ENCODE results near the gene DTNBP1. TPM values are rescaled to one million over a fixed set of nuclear protein-coding genes. Genes with fewer than 3 reads are reported as not detected.

DTNBP1 gene
- total and polyA plus RNA-seq, 5 donors from 2014 or later: 22.4 to 43.1 (median 33.7) TPM

DNA sequence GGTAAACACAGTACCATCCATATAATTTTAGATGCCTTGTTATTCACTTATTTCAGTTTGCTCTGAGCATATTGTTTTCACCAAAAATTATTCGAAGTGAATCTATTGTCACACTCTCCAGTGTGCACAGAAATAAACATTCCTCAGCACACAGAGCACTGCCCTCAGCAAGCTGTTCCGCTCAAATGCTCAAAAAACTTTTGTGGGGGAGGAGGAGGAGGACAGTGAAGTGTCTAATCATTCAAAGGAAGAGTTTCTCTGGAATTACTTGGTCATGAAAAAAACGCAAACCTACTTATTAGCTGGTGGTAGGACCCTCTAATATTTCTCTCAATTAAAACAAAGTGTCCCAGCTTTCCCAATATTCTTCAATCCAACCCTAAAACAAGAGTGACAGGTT lies 88.3 kb downstream of the DTNBP1 start:
- peaks cover 38% of the 10 kb centered on the region for H3K36me3 Mint-ChIP-seq
- H3K27ac ChIP-seq (ENCODE audit: insufficient read depth, low read length, poor library complexity, severe bottlenecking): no peak overlapping the region
- peak overlapping the region in 1 of 3 donors; percentile 4 for H3K27ac Mint-ChIP-seq
- H3K4me1 ChIP-seq (ENCODE audit: control insufficient read depth, insufficient read depth, low read length, poor library complexity, severe bottlenecking): no peaks in the 10 kb centered on the region
- no peaks in the 10 kb centered on the region for H3K27me3 Mint-ChIP-seq
- H3K27me3 ChIP-seq (ENCODE audit: control insufficient read depth, insufficient read depth, low read length): no peaks in the 10 kb centered on the region
- H3K9me3 Mint-ChIP-seq: peaks cover 0 to 2% (median 0%) of the 10 kb centered on the region in 7 donors
- H3K4me3 ChIP-seq (ENCODE audit: low read depth, low read length): no peak overlapping the region
- H3K36me3 ChIP-seq (ENCODE audit: control insufficient read depth, insufficient read depth, low read length): no peaks in the 10 kb centered on the region
- ATAC-seq (ENCODE audit: low read depth in 2 of 2): no peak
- peaks cover 7 to 25% (median 12%) of the 10 kb centered on the region in 4 donors for H3K4me1 Mint-ChIP-seq
- H3K9me3 ChIP-seq (ENCODE audit: control insufficient read depth in 2 of 2, low read length in 2 of 2): no peaks in the 10 kb centered on the region
- H3K4me3 Mint-ChIP-seq: no peak overlapping the region
- DNase-seq: no peak

DNA sequence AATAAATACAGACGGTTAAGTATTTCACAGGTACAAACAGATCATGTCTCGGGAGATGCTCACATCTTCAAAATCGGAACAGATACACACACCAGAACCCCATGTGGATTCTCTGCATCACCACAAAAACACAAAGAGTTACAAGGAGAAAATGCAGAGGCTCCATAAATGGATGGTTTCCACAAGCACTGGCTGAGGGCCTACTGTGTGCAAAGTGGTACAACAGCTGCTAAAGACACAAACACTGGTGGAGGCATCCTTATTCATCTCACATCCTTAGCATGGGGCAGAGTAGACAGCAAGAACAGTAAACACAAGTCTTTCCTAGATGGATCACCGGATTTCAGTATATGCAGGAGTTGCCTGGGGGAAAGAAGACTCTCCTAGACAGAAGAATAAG lies 88.8 kb downstream of the DTNBP1 start:
- Histone ChIP-seq H3K4me3 (ENCODE audit: low read depth, low read length) (no peak overlapping the region), H3K27me3 (ENCODE audit: control insufficient read depth, insufficient read depth, low read length) (no peaks in the 10 kb centered on the region), H3K27ac (ENCODE audit: insufficient read depth, low read length, poor library complexity, severe bottlenecking) (no peak overlapping the region), H3K4me1 (ENCODE audit: control insufficient read depth, insufficient read depth, low read length, poor library complexity, severe bottlenecking) (no peaks in the 10 kb centered on the region), H3K9me3 (ENCODE audit: control insufficient read depth in 2 of 2, low read length in 2 of 2) (no peaks in the 10 kb centered on the region), H3K36me3 (ENCODE audit: control insufficient read depth, insufficient read depth, low read length) (no peaks in the 10 kb centered on the region)
- Mint-ChIP-seq H3K36me3 (peaks cover 35% of the 10 kb centered on the region), H3K27me3 (no peaks in the 10 kb centered on the region), H3K4me3 (no peak overlapping the region), H3K27ac (no peak overlapping the region), H3K4me1 (peaks cover 7 to 25% (median 11%) of the 10 kb centered on the region in 4 donors), H3K9me3 (peaks cover 0 to 1% (median 0%) of the 10 kb centered on the region in 7 donors)
- ATAC-seq (ENCODE audit: low read depth in 2 of 2) (no peak), DNase-seq (no peak)

DNA sequence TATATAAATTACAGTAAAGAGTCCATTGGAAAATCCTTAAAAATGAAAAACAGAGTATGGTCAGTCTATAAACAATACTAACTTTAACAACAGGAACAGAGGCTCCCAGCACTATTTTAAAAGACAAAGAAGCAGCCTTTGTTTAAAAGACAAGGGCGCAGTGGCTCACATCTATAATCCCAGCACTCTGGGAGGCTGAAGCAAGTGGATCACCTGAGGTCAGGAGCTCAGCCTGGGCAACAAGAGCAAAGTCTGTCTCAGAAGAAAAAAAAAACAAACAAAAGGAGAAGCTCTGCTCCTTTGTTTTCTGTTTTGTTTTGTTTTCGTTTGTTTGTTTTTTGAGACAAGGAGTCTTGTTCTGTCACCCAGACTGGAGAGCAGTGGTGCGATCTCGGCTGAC lies 89.4 kb downstream of the DTNBP1 start:
- ATAC-seq (ENCODE audit: low read depth in 2 of 2): no peak

DNA sequence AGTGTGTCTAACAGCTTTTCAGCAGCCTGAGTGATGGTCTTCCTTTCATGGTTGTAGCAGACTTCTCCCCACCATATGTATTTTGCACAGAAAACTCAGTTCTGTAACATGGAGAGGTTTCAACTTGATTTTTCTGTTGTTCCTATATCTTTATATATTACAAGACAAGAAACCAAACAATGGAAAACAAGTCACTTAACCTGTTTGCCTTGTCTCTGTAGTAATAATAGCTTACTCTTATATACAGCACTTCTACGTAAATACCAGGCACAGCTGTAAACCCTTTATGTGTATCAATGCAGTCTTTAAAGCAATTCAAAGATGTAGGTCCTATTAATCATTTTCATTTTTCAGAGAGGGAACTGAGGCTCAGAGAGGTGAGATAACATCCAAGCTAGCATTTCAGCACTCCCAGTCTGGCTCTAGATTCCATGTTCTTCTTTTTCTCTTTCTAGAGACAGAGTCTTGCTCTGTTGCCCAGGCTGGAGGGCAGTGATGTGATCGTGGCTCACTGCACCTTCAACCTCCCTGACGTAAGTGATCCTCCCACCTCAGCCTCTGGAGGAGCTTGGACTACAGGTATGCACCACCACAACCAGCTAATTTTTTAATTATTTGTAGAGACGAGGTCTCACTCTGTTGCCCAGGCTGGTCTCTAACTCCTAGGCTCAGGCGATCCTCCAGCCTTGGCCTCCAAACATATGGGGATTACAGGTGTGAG lies 90.4 kb downstream of the DTNBP1 start:
- DNase-seq: no peak
- H3K9me3 Mint-ChIP-seq: no peaks in the 10 kb centered on the region
- Histone ChIP-seq H3K27me3 (ENCODE audit: control insufficient read depth, insufficient read depth, low read length) (no peaks in the 10 kb centered on the region), H3K27ac (ENCODE audit: insufficient read depth, low read length, poor library complexity, severe bottlenecking) (no peak overlapping the region), H3K4me3 (ENCODE audit: low read depth, low read length) (no peak overlapping the region), H3K36me3 (ENCODE audit: control insufficient read depth, insufficient read depth, low read length) (no peaks in the 10 kb centered on the region), H3K4me1 (ENCODE audit: control insufficient read depth, insufficient read depth, low read length, poor library complexity, severe bottlenecking) (no peaks in the 10 kb centered on the region), H3K9me3 (ENCODE audit: control insufficient read depth in 2 of 2, low read length in 2 of 2) (no peaks in the 10 kb centered on the region)
- no peak overlapping the region for H3K27ac Mint-ChIP-seq
- peaks cover 7 to 20% (median 13%) of the 10 kb centered on the region in 4 donors for H3K4me1 Mint-ChIP-seq
- H3K36me3 Mint-ChIP-seq: peaks cover 36% of the 10 kb centered on the region
- no peak overlapping the region for H3K4me3 Mint-ChIP-seq
- no peak for ATAC-seq (ENCODE audit: low read depth in 2 of 2)
- no peaks in the 10 kb centered on the region for H3K27me3 Mint-ChIP-seq

More for the DNA sequence above, 89.4 kb downstream of the DTNBP1 start:
- no peak overlapping the region for H3K27ac ChIP-seq (ENCODE audit: insufficient read depth, low read length, poor library complexity, severe bottlenecking)
- no peaks in the 10 kb centered on the region for H3K9me3 ChIP-seq (ENCODE audit: control insufficient read depth in 2 of 2, low read length in 2 of 2)
- DNase-seq: no peak
- H3K36me3 ChIP-seq (ENCODE audit: control insufficient read depth, insufficient read depth, low read length): no peaks in the 10 kb centered on the region
- peaks cover 0 to 1% (median 0%) of the 10 kb centered on the region in 7 donors for H3K9me3 Mint-ChIP-seq
- H3K4me1 ChIP-seq (ENCODE audit: control insufficient read depth, insufficient read depth, low read length, poor library complexity, severe bottlenecking): no peaks in the 10 kb centered on the region
- no peaks in the 10 kb centered on the region for H3K27me3 ChIP-seq (ENCODE audit: control insufficient read depth, insufficient read depth, low read length)
- peaks cover 39% of the 10 kb centered on the region for H3K36me3 Mint-ChIP-seq
- H3K4me3 ChIP-seq (ENCODE audit: low read depth, low read length): no peak overlapping the region
- H3K4me3 Mint-ChIP-seq: no peak overlapping the region
- no peaks in the 10 kb centered on the region for H3K27me3 Mint-ChIP-seq
- no peak overlapping the region for H3K27ac Mint-ChIP-seq
- H3K4me1 Mint-ChIP-seq: peaks cover 7 to 25% (median 10%) of the 10 kb centered on the region in 4 donors

DNA sequence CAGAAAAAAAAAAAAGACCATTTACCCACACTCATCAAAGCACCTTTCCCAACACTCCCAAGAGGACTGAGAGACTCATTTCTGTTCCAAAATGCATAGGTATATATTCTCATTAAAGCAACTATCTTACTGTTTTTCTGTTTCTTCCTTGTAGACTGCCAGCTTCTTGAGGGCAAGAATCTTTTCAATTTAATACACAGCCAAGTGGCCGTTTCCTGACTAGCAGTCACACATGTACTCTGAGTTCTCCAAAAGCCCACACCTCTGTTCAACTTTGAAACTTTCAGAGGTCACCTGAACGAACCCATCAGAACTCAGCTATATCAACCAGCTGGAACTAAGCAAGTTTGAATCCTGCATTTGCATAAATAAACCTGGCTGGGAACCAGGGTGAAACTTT lies 92.7 kb downstream of the DTNBP1 start:
- H3K27me3 Mint-ChIP-seq: no peaks in the 10 kb centered on the region
- no peaks in the 10 kb centered on the region for H3K9me3 Mint-ChIP-seq
- Histone ChIP-seq H3K4me1 (ENCODE audit: control insufficient read depth, insufficient read depth, low read length, poor library complexity, severe bottlenecking) (no peaks in the 10 kb centered on the region), H3K27me3 (ENCODE audit: control insufficient read depth, insufficient read depth, low read length) (no peaks in the 10 kb centered on the region), H3K9me3 (ENCODE audit: control insufficient read depth in 2 of 2, low read length in 2 of 2) (no peaks in the 10 kb centered on the region), H3K4me3 (ENCODE audit: low read depth, low read length) (no peak overlapping the region), H3K27ac (ENCODE audit: insufficient read depth, low read length, poor library complexity, severe bottlenecking) (no peak overlapping the region), H3K36me3 (ENCODE audit: control insufficient read depth, insufficient read depth, low read length) (no peaks in the 10 kb centered on the region)
- H3K4me3 Mint-ChIP-seq: no peak overlapping the region
- H3K27ac Mint-ChIP-seq: no peak overlapping the region
- DNase-seq: no peak
- peaks cover 22% of the 10 kb centered on the region for H3K36me3 Mint-ChIP-seq
- H3K4me1 Mint-ChIP-seq: peaks cover 0 to 19% (median 10%) of the 10 kb centered on the region in 4 donors
- no peak for ATAC-seq (ENCODE audit: low read depth in 2 of 2)

DNA sequence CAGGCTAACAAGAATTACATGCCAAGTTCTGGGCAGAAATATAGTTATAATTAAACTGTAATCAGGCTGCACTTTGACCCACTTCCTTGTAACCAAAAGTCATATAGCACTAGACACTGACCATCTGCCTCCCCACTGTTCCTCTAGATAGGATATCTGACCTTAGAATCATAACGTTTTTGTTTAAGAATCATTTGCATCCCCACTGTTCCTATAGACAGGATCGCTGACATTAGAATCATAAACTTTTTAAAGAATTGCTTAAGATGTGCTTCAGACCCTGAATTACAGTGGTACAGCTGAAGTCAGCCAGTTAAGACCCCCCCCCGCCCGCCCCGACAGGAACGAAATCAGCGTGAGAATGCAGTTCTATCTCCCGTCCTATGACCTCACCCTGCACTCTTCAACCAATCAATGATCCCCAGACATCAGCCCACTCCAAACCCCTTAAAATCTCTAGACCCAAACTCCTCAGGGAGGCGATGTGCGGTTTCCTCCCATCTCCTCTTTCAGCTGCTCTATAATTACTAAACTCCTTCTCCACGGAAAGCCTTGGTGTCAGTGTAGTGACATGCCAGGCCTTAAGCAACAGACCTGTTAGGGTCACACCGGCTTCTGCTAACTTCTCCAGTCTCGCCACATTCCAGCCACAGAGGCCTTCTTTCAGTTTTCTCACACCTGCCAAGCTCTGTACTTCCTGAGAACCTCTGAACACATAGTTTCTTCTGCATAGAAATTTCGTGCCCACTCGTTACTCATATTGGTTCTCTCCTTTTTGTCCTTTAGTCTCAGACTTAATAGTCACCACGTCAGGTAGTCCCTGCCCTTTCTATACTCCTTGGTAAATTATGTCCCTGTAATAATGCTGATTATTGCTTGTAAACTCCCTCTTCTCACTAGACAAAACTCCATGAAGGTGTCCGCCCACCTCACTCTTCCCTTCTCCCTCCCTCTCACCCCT lies 93.5 kb downstream of the DTNBP1 start:
- DNase-seq: no peak
- H3K27me3 Mint-ChIP-seq: no peaks in the 10 kb centered on the region

DNA sequence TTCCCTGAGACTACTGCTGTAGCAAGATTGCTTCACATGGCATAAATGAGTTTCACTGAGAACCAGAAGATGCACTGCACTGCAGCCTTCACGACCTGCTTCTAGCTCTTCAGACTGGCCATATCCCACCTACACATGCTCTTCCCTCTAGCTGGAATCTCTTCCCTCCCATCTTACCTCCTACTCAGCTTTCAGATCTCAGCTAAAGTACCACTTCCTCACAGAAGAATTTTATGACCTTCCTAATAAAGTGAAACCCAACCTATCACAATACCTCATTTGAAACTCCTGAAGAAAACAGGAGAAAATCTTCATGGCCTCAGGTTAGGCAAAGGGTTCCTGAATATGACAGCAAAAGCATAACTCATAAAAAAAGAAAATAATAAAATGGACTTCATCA lies 99.9 kb downstream of the DTNBP1 start:
- Mint-ChIP-seq H3K4me1 (peaks cover 0 to 10% (median 7%) of the 10 kb centered on the region in 4 donors), H3K27me3 (no peaks in the 10 kb centered on the region), H3K9me3 (no peaks in the 10 kb centered on the region), H3K4me3 (no peak overlapping the region), H3K27ac (peak overlapping the region in 1 of 3 donors; percentile 57), H3K36me3 (no peaks in the 10 kb centered on the region)
- no peaks in the 10 kb centered on the region for H3K36me3 ChIP-seq (ENCODE audit: control insufficient read depth, insufficient read depth, low read length)
- H3K27ac ChIP-seq (ENCODE audit: insufficient read depth, low read length, poor library complexity, severe bottlenecking): no peak overlapping the region
- no peaks in the 10 kb centered on the region for H3K9me3 ChIP-seq (ENCODE audit: control insufficient read depth in 2 of 2, low read length in 2 of 2)
- H3K27me3 ChIP-seq (ENCODE audit: control insufficient read depth, insufficient read depth, low read length): no peaks in the 10 kb centered on the region
- no peaks in the 10 kb centered on the region for H3K4me1 ChIP-seq (ENCODE audit: control insufficient read depth, insufficient read depth, low read length, poor library complexity, severe bottlenecking)
- H3K4me3 ChIP-seq (ENCODE audit: low read depth, low read length): no peak overlapping the region
- ATAC-seq (ENCODE audit: low read depth in 2 of 2) (no peak), DNase-seq (no peak)

More for the DNA sequence above, 93.5 kb downstream of the DTNBP1 start:
- Mint-ChIP-seq H3K9me3 (no peaks in the 10 kb centered on the region), H3K36me3 (peaks cover 20% of the 10 kb centered on the region), H3K4me3 (no peak overlapping the region), H3K27ac (no peak overlapping the region), H3K4me1 (peaks cover 0 to 18% (median 10%) of the 10 kb centered on the region in 4 donors)
- H3K27me3 ChIP-seq (ENCODE audit: control insufficient read depth, insufficient read depth, low read length): no peaks in the 10 kb centered on the region
- no peak overlapping the region for H3K27ac ChIP-seq (ENCODE audit: insufficient read depth, low read length, poor library complexity, severe bottlenecking)
- H3K4me3 ChIP-seq (ENCODE audit: low read depth, low read length): no peak overlapping the region
- H3K9me3 ChIP-seq (ENCODE audit: control insufficient read depth in 2 of 2, low read length in 2 of 2): no peaks in the 10 kb centered on the region
- H3K36me3 ChIP-seq (ENCODE audit: control insufficient read depth, insufficient read depth, low read length): no peaks in the 10 kb centered on the region
- ATAC-seq (ENCODE audit: low read depth in 2 of 2): no peak
- H3K4me1 ChIP-seq (ENCODE audit: control insufficient read depth, insufficient read depth, low read length, poor library complexity, severe bottlenecking): no peaks in the 10 kb centered on the region

Data from CD4-positive, CD25-positive, alpha-beta regulatory T cell (primary cell).